Daoy (cell line): ENCODE measurements around the gene FTCD. TPM values are rescaled to one million over a fixed set of nuclear protein-coding genes. Genes with fewer than 3 reads are reported as not detected.
"Not testable (repeated sequence)": the region's sequence is repeated elsewhere in the genome, so short reads cannot be mapped to it uniquely, and the experiment has no call there.

ENCODE experiments used
- DNase-seq: peaks from one replicate; pipeline ENCODE4 v3.0.0-alpha.2; 2015; ENCODE audit warnings: low read depth
- total RNA-seq: library from RNA; depleted of rRNA; stranded (reverse); fragments of >200 nt; shearing (Covaris generic); gene quantifications from 2 replicates; pipeline ENCODE4 v1.2.3, GENCODE V29; 2014

Gene FTCD
- total RNA-seq, 1 experiment from 2014 or later = 0.34 TPM

- peak; percentile 86 for DNase-seq
Measured at GRCh38 chr21:46188226-46189212, 33.1 kb upstream of the FTCD start.

GRCh38 chr21:46187814-46188213, 32.4 kb upstream of the FTCD start:
- no peak for DNase-seq

- DNase-seq = no peak
Measured at GRCh38 chr21:46187261-46187660, 31.9 kb upstream of the FTCD start.

GRCh38 chr21:46185716-46186115, 30.3 kb upstream of the FTCD start:
- no peak for DNase-seq

GRCh38 chr21:46184625-46185555, 29.5 kb upstream of the FTCD start:
- DNase-seq = peak; percentile 83

- DNase-seq = peak; percentile 67
Measured at GRCh38 chr21:46183910-46184624, 28.7 kb upstream of the FTCD start, which contains the start of gene SPATC1L. Gene SPATC1L, minus strand, starts transcription at chr21:46184459. Its CDS starts 1,643 bp downstream, at chr21:46182816.

- DNase-seq = not testable (repeated sequence)
Measured at GRCh38 chr21:46183337-46183909, 28.0 kb upstream of the FTCD start.

- DNase-seq = no peak
Measured at GRCh38 chr21:46182548-46183336, 27.4 kb upstream of the FTCD start.

- DNase-seq = no peak
Measured at GRCh38 chr21:46181953-46182547, 26.7 kb upstream of the FTCD start.

GRCh38 chr21:46181436-46181835, 26.1 kb upstream of the FTCD start:
- DNase-seq = no peak

GRCh38 chr21:46180778-46181391, 25.5 kb upstream of the FTCD start:
- DNase-seq = no peak

- no peak for DNase-seq
Measured at GRCh38 chr21:46180079-46180722, 24.8 kb upstream of the FTCD start.

GRCh38 chr21:46179708-46180078, 24.3 kb upstream of the FTCD start:
- no peak for DNase-seq

GRCh38 chr21:46178961-46179360, 23.6 kb upstream of the FTCD start:
- DNase-seq = no peak

GRCh38 chr21:46176443-46177129, 21.2 kb upstream of the FTCD start:
- not testable (repeated sequence) for DNase-seq

- no peak for DNase-seq
Measured at GRCh38 chr21:46173573-46173972, 18.2 kb upstream of the FTCD start.

GRCh38 chr21:46172863-46173528, 17.6 kb upstream of the FTCD start:
- no peak for DNase-seq
